HG03108 (cell line): ENCODE measurements around the gene CYLD.

ENCODE experiments used
- ATAC-seq: cut with Tn5 transposase; IDR thresholded peaks from one replicate; pipeline ENCODE4 v1.9.1; 2021; ENCODE audit warnings: moderate library complexity; ENCODE audit not compliant: unreplicated experiment

The CYLD gene

GRCh38 chr16:50841081-50841886 lies 99.4 kb downstream of the CYLD start:
- ATAC-seq, result no peak

GRCh38 chr16:50842013-50842505 lies 100.2 kb downstream of the CYLD start:
- ATAC-seq, result no peak

GRCh38 chr16:50842589-50842988 lies 100.7 kb downstream of the CYLD start:
- ATAC-seq, result no peak

GRCh38 chr16:50844840-50845239 lies 103.0 kb downstream of the CYLD start:
- ATAC-seq, result no peak

- ATAC-seq, result no peak
These were observed 103.4 kb downstream of the CYLD start for GRCh38 chr16:50845296-50845695.

- no peak for ATAC-seq
These were observed 104.6 kb downstream of the CYLD start for GRCh38 chr16:50846511-50846910.

GRCh38 chr16:50847166-50847565 lies 105.3 kb downstream of the CYLD start:
- no peak for ATAC-seq

GRCh38 chr16:50848755-50849514 lies 107.0 kb downstream of the CYLD start:
- ATAC-seq, result no peak
